GM23248 (cell line): ENCODE measurements around the gene ADGRV1. TPM values are rescaled to one million over a fixed set of nuclear protein-coding genes. Genes with fewer than 3 reads are reported as not detected.

ENCODE experiments used
- DNase-seq: peaks from one replicate; pipeline ENCODE4 v3.0.0-alpha.2; 2015
- H2AFZ ChIP-seq: fragments of 200-600 bp; sonication (generic); 2 replicates; pipeline ENCODE4 v1.6.1; 2016; ENCODE audit warnings: antibody characterized with exemption
- H3F3A ChIP-seq: fragments of 200-600 bp; sonication (generic); 2 replicates; pipeline ENCODE4 v1.6.1; 2016; ENCODE audit warnings: mild to moderate bottlenecking, antibody characterized with exemption, mixed run types; ENCODE audit not compliant: insufficient read depth
- H3K27ac ChIP-seq: fragments of 200-600 bp; sonication (generic); 2 replicates; pipeline ENCODE4 v1.5.1; 2016; ENCODE audit warnings: mild to moderate bottlenecking
- H3K27me3 ChIP-seq: fragments of 200-600 bp; sonication (generic); replicated peaks from 2 replicates; pipeline ENCODE4 v1.6.1; 2016; ENCODE audit warnings: mild to moderate bottlenecking; ENCODE audit not compliant: insufficient read depth
- H3K36me3 ChIP-seq: fragments of 200-600 bp; sonication (generic); 2 replicates; pipeline ENCODE4 v1.6.1; 2016; ENCODE audit warnings: low read depth, mild to moderate bottlenecking
- H3K4me1 ChIP-seq: fragments of 200-600 bp; sonication (generic); 2 replicates; pipeline ENCODE4 v1.6.1; 2016; ENCODE audit warnings: mild to moderate bottlenecking; ENCODE audit not compliant: insufficient read depth
- H3K4me2 ChIP-seq: fragments of 200-600 bp; sonication (generic); one replicate; pipeline ENCODE4 v1.6.1; 2016; ENCODE audit warnings: mild to moderate bottlenecking; ENCODE audit not compliant: unreplicated experiment
- H3K4me3 ChIP-seq: fragments of 200-600 bp; sonication (generic); 2 replicates; pipeline ENCODE4 v1.5.1; 2016; ENCODE audit warnings: mild to moderate bottlenecking
- H3K79me2 ChIP-seq: fragments of 200-600 bp; sonication (generic); 2 replicates; pipeline ENCODE4 v1.6.1; 2016; ENCODE audit warnings: mild to moderate bottlenecking; ENCODE audit not compliant: insufficient read depth
- H3K9ac ChIP-seq: fragments of 200-600 bp; sonication (generic); 2 replicates; pipeline ENCODE4 v1.6.1; 2016; ENCODE audit warnings: mild to moderate bottlenecking
- H3K9me2 ChIP-seq: fragments of 200-600 bp; sonication (generic); 2 replicates; pipeline ENCODE4 v1.6.1; 2016; ENCODE audit warnings: mixed run types, mild to moderate bottlenecking, moderate library complexity; ENCODE audit not compliant: insufficient read depth
- H3K9me3 ChIP-seq: fragments of 200-600 bp; sonication (generic); one replicate; pipeline ENCODE4 v1.6.1; 2017; ENCODE audit warnings: low read depth
- H4K20me1 ChIP-seq: fragments of 200-600 bp; sonication (generic); 2 replicates; pipeline ENCODE4 v1.6.0; 2016; ENCODE audit not compliant: insufficient read depth
- EZH2 ChIP-seq: fragments of 200-600 bp; sonication (generic); IDR thresholded peaks from 2 replicates; pipeline ENCODE4 v1.6.1; 2018; ENCODE audit warnings: antibody characterized with exemption, mild to moderate bottlenecking; ENCODE audit not compliant: insufficient read depth, poor library complexity, severe bottlenecking
- EZH2phosphoT487 ChIP-seq: fragments of 200-600 bp; sonication (generic); IDR thresholded peaks from 2 replicates; pipeline ENCODE4 v1.6.1; 2018; ENCODE audit warnings: antibody characterized with exemption, moderate library complexity, mild to moderate bottlenecking, low read depth; ENCODE audit not compliant: insufficient read depth
- WGBS, 2 experiments: methylation state at CpG; one replicate each; pipeline ENCODE4 v1.1.6; 2015 to 2017; ENCODE audit warnings: low lambda C conversion rate in 2 of 2, low coverage in 1 of 2; ENCODE audit errors: missing lambda C conversion rate in 2 of 2; 5-methylcytosine and 5-hydroxymethylcytosine counted together
- in situ Hi-C: fragments of 300-500 bp; cut with MboI; formaldehyde crosslinking; loops from 2 replicates; pipeline ENCODE4 v1.15.0; 2020
- polyA plus RNA-seq: library from polyadenylated mRNA; unstranded; fragments of >200 nt; fragmentation: Nextera tagmentation; extraction: Ambion mirVana; gene quantifications from 2 replicates; pipeline ENCODE4 v1.2.1, GENCODE V29; 2016
- total RNA-seq: library from RNA; depleted of rRNA; stranded (reverse); fragments of >200 nt; shearing (Covaris generic); gene quantifications from 2 replicates; pipeline ENCODE4 v1.2.3, GENCODE V29; 2014

The ADGRV1 gene
- total and polyA plus RNA-seq, 2 experiments from 2014 or later, result not detected

GRCh38 chr5:90519081-90519480 lies 39.5 kb upstream of the ADGRV1 start:
- Histone ChIP-seq H3K4me2 (no peak overlapping the region), H3K4me3 (no peak overlapping the region), H3K9me2 (no peaks in the 10 kb centered on the region), H3K27ac (no peak overlapping the region), H3F3A (0 out of 2 replicates have a peak, but pooled peaks cover 7% of the 10 kb centered on the region), H3K9ac (no peak overlapping the region), H3K9me3 (no peaks in the 10 kb centered on the region), H2AFZ (no peak overlapping the region), H3K79me2 (0 out of 2 replicates have a peak, but pooled peaks cover 3% of the 10 kb centered on the region), H3K27me3 (no peaks in the 10 kb centered on the region), H3K4me1 (peaks cover 9% of the 10 kb centered on the region; the same call in 1 of the 2 replicates), H4K20me1 (no peaks in the 10 kb centered on the region), H3K36me3 (peaks cover 33% of the 10 kb centered on the region)
- in situ Hi-C loops, result no loop called here
- DNase-seq, result no peak
- no peak for TF ChIP-seq EZH2
- TF ChIP-seq EZH2phosphoT487, result no peak
- 94 to 95% methylated on average over 7 of the region's 7 CpGs for WGBS, 2 experiments

- no peaks in the 10 kb centered on the region for H3K9me2 ChIP-seq
- DNase-seq, result peak; percentile 61
- in situ Hi-C loops, result no loop called here
- peaks cover 49% of the 10 kb centered on the region for H3K79me2 ChIP-seq
- peak overlapping the region; percentile 98 for H3K4me3 ChIP-seq
- peak overlapping the region; percentile 90 for H3K4me2 ChIP-seq
- H3K4me1 ChIP-seq, result peaks cover 25% of the 10 kb centered on the region
- no peaks in the 10 kb centered on the region for H4K20me1 ChIP-seq
- peaks cover 3% of the 10 kb centered on the region for H3F3A ChIP-seq
- H3K9ac ChIP-seq, result peak overlapping the region; percentile 97
- H3K27ac ChIP-seq, result peak overlapping the region; percentile 81
- H3K36me3 ChIP-seq, result peaks cover 10% of the 10 kb centered on the region; the same call in 1 of the 2 replicates
- WGBS, 2 experiments, result 1 to 2% methylated on average over 18 of the region's 18 CpGs
- peaks cover 10% of the 10 kb centered on the region; the same call in 1 of the 2 replicates for H3K27me3 ChIP-seq
- H2AFZ ChIP-seq, result peak overlapping the region; percentile 88
- H3K9me3 ChIP-seq, result no peaks in the 10 kb centered on the region
- TF ChIP-seq EZH2phosphoT487, result no peak
- TF ChIP-seq EZH2, result no peak
Measured at GRCh38 chr5:90528601-90529193, 29.9 kb upstream of the ADGRV1 start.

GRCh38 chr5:90529194-90529938 lies 29.2 kb upstream of the ADGRV1 start, which contains the start of gene LYSMD3:
LYSMD3 (minus strand) TSS chr5:90529584; CDS start chr5:90525289, 4,295 bp downstream.
- peak within 1 kb of the TSS; percentile 98 for H3K4me3 ChIP-seq
- TF ChIP-seq EZH2 (no peak), EZH2phosphoT487 (no peak)
- in situ Hi-C loops, result no loop called here
- peaks cover 3% of the 10 kb centered on the region for H3F3A ChIP-seq
- peak; percentile 98 for DNase-seq
- no peaks in the 10 kb centered on the region for H3K9me2 ChIP-seq
- H3K79me2 ChIP-seq, result peaks cover 49% of the 10 kb centered on the region
- peak within 1 kb of the TSS; percentile 98 for H2AFZ ChIP-seq
- no peaks in the 10 kb centered on the region for H4K20me1 ChIP-seq
- no peaks in the 10 kb centered on the region for H3K9me3 ChIP-seq
- H3K27ac ChIP-seq, result peak within 1 kb of the TSS; percentile 81
- H3K4me1 ChIP-seq, result peaks cover 18% of the 10 kb centered on the region
- 1% methylated on average over 40 to 62 of the region's 64 CpGs for WGBS, 2 experiments
- peaks cover 11% of the 10 kb centered on the region; the same call in 1 of the 2 replicates for H3K27me3 ChIP-seq
- peaks cover 7% of the 10 kb centered on the region; the same call in 1 of the 2 replicates for H3K36me3 ChIP-seq
- peak within 1 kb of the TSS; percentile 97 for H3K9ac ChIP-seq
- peak within 1 kb of the TSS; percentile 90 for H3K4me2 ChIP-seq

- peaks cover 3% of the 10 kb centered on the region for H3F3A ChIP-seq
- TF ChIP-seq EZH2 (no peak), EZH2phosphoT487 (no peak)
- H3K4me1 ChIP-seq, result peaks cover 17% of the 10 kb centered on the region
- no peaks in the 10 kb centered on the region for H3K9me3 ChIP-seq
- 0 to 2% methylated on average over 13 of the region's 13 CpGs for WGBS, 2 experiments
- peaks cover 18% of the 10 kb centered on the region; the same call in 1 of the 2 replicates for H3K27me3 ChIP-seq
- H3K36me3 ChIP-seq, result 0 out of 2 replicates have a peak, but pooled peaks cover 2% of the 10 kb centered on the region
- H3K9me2 ChIP-seq, result no peaks in the 10 kb centered on the region
- peak overlapping the region; percentile 97 for H3K9ac ChIP-seq
- H3K27ac ChIP-seq, result peak overlapping the region; percentile 81
- DNase-seq, result peak; percentile 90
- peaks cover 47% of the 10 kb centered on the region for H3K79me2 ChIP-seq
- peak overlapping the region; percentile 98 for H3K4me3 ChIP-seq
- peak overlapping the region; percentile 98 for H2AFZ ChIP-seq
- H4K20me1 ChIP-seq, result no peaks in the 10 kb centered on the region
- in situ Hi-C loops, result no loop called here
- peak overlapping the region; percentile 85 for H3K4me2 ChIP-seq
Measured at GRCh38 chr5:90529939-90530677, 28.5 kb upstream of the ADGRV1 start.
